KBM-7 (cell line): ENCODE results near the gene TRIOBP.
"Not testable (repeated sequence)": the region's sequence is repeated elsewhere in the genome, so short reads cannot be mapped to it uniquely, and the experiment has no call there.

Source experiments
- DNase-seq: peaks from one replicate; pipeline ENCODE4 v3.0.0-alpha.2; 2015
- in situ Hi-C: fragments of 300-500 bp; cut with MboI; formaldehyde crosslinking; loops from 2 replicates; pipeline ENCODE4 v1.14.3; 2020; ENCODE audit warnings: low sequenced_read_pairs, low pct_unique_long_range_greater_than_20kb, mixed read lengths

The TRIOBP gene, protein sequence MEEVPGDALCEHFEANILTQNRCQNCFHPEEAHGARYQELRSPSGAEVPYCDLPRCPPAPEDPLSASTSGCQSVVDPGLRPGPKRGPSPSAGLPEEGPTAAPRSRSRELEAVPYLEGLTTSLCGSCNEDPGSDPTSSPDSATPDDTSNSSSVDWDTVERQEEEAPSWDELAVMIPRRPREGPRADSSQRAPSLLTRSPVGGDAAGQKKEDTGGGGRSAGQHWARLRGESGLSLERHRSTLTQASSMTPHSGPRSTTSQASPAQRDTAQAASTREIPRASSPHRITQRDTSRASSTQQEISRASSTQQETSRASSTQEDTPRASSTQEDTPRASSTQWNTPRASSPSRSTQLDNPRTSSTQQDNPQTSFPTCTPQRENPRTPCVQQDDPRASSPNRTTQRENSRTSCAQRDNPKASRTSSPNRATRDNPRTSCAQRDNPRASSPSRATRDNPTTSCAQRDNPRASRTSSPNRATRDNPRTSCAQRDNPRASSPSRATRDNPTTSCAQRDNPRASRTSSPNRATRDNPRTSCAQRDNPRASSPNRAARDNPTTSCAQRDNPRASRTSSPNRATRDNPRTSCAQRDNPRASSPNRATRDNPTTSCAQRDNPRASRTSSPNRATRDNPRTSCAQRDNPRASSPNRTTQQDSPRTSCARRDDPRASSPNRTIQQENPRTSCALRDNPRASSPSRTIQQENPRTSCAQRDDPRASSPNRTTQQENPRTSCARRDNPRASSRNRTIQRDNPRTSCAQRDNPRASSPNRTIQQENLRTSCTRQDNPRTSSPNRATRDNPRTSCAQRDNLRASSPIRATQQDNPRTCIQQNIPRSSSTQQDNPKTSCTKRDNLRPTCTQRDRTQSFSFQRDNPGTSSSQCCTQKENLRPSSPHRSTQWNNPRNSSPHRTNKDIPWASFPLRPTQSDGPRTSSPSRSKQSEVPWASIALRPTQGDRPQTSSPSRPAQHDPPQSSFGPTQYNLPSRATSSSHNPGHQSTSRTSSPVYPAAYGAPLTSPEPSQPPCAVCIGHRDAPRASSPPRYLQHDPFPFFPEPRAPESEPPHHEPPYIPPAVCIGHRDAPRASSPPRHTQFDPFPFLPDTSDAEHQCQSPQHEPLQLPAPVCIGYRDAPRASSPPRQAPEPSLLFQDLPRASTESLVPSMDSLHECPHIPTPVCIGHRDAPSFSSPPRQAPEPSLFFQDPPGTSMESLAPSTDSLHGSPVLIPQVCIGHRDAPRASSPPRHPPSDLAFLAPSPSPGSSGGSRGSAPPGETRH (N-terminal part only)

DNA sequence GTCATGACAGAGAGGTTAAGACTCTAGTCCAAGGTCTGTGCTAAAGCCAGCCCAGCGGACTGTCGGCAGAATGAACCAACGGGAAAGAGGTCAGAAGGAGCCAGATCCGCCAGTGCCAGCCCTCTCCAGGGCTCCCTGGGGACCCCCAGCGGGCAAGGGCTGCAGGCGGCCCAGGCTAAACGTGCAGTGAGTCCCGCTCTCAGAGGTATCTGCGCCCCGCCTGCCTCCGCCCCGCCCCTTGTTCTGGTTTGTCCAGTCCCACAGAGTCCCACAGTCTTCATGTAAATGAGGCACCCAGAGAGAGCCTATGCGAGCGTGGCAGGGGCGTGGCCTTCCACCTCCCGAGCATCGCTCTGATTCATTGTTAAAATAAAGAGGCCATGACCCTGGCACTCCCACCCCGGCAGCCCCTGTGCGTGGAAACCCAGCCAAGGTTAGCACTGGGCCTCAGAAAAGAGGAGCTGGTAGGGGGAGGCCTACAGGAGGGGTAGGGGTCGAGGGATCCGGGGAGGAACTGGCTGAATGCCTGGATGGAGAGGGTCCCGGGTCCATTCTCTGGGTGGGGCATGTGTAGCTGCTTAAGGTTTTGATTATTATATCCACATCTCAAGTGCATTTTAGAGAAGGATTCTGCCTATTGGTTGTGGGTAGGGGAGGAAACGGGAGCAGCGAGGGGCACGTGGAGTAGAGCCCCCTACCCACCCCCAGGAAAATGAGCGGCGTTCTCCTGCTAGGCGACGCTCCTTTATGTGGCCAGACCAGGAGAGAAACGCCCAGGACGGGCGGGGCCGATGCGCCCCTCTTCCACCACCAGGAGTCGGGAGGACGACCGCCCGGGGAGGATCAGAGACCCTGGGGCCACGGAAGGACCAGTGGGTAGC is at the start of gene TRIOBP:
Gene TRIOBP, plus strand, starts transcription at position 392 of the 881 bp plus-strand sequence. CDS start 4,318 bp downstream, outside the sequence.
- no peak for DNase-seq
- in situ Hi-C loops = no loop called here

DNA sequence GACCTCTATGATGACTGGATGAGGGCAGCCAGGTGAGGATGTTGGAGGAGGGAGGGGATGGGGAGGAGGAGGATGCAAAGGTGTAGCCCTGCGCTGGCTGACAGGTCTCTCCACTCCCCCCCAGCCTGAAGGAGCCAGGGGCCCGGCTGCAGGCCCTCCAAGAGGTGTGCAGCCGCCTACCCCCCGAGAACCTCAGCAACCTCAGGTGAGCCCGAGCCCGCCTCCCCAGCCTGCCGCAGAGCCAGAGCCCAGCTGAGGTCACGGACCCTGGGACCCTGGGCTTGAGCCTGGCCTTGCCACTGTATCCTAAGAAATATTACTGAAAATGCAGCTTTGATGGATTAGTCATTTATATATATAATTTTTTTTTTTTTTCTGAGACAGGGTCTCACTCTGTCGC is 49.5 kb upstream of the TRIOBP start:
- in situ Hi-C loops = no loop called here
- DNase-seq = no peak

DNA sequence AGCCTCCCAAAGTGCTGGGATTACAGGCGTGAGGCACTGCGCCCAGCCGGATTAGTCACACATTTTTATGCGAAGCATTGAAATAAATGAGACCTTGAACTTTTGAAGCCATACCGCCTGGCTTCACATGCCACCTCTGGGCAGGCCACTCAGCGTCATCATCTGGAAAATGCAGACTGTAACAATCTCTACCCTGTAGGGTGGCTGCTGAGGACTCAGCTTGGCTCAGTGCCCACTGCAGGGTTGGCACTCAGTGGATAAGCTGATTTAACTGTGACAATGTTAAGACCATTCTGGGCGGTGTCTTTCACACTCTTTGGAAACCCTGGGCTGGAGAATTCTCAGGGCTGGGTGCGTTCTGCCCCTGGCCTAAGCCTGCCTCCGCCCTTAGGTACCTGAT is 48.9 kb upstream of the TRIOBP start:
- in situ Hi-C loops = no loop called here
- DNase-seq = no peak

DNA sequence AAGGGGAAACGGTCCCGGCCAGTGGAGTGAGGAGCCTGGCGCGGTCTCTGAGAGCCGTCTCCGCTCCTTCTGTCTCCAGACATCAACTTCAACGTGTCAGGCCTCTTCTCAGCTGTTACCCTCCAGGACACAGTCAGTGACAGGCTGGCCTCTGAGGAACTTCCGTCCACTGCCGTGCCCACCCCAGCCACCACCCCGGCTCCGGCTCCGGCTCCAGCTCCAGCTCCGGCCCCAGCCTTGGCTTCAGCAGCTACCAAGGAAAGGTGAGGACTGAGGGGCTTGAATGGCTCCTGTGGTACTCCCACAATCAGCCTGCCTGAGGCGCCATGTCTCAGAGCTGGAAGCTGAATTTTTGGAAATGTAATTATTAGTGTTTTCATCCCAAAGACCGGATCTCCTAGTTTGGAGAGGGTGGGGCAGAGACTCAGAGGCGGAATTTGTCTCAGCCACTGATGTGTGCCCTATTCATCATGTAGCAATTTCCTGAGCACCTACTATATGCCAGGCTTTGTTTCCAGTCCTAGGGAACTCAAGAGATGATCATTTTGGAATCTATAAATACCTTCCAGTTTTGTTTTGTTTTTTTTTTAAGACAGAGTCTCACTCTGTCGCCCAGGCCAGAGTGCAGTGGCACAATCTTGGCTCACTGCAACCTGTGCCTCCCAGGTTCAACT is 46.2 kb upstream of the TRIOBP start:
- in situ Hi-C loops = no loop called here
- DNase-seq = no peak

DNA sequence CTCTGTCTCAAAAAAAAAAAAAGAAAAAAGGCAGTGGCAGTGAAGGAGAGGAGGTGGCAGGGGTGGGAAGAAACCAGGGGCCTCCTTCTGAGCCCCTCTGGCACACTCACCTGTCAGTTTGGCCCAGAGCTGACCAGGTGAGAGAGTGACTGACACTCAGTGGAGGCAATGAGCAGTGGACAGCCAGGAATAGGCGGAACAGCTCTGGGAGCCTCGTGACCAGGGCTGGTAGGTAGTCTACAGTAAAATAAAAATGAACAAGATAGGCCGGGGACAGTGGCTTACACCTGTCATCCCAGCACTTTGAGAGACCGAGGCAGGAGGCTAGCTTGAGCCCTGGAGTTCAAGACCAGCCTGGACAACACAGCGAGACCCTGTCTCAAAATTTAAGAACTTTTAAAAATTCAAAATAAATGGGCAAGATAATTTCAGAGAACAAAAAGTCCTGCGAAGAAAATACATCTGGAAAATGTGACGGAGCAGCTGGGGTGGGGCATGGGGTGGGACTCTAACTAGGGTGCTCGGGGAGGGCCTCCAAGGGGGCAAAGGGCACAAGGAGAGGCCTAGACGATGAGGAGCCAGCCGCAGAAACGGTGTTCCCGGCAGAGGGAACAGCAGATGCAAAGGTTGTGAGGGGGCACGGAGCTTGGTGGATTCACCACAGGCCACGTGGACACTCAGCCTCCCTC is 42.1 kb upstream of the TRIOBP start:
- in situ Hi-C loops = no loop called here
- no peak for DNase-seq

DNA sequence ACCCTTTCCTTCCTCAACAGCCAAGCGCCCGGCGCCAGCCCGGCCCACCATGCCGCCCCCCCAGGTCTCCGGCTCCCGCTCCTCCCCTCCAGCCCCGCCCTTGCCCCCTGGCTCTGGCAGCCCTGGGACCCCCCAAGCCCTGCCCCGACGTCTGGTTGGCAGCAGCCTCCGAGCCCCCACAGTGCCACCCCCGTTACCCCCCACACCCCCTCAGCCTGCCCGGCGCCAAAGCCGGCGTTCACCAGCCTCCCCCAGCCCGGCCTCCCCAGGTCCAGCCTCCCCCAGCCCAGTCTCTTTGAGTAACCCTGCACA is 41.6 kb upstream of the TRIOBP start:
- in situ Hi-C loops = no loop called here
- DNase-seq = no peak

DNA sequence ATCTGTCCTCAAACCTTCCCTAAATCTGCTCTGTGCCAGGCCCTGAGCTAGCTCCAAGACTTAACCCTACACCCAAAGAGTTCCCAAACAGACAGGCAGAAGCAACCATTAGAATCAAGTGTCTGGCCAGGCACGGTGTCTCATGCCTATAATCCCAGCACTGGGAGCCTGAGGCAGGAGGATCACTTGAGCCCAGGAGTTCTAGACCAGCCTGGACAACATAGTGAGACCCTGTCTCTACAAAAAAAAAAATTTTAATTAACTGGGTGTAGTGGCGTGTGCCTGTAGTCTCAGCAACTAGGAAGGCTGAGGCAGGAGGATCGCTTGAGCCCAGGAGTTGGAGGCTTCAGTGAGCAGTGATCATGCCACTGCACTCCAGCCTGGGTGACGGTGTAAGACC is 40.3 kb upstream of the TRIOBP start:
- DNase-seq, in situ Hi-C loops: not testable (repeated sequence)

DNA sequence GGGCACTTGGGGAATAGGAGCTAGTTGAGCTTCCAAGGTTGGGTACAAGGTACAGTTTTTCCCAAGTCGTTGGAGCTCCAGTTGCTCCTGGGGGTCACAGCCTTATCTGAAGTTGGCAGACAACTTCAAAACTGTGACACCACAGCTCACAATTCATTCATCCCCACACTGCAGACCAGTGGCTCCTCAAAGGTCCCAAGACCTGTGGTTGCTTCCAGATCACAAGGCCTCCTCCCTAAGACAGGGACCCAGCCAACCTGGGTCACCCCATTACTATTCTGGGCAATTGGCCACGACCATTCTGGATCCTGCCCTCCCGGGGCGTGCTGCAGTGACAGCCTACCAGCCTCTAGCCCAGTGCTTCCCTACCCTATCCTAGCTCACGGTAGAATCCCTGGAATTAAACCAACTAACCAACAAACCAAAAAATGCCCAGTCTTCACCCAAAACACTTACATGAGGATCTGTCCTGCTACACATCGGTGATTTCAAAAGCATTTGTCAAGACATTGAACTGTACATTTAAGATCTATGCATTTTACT is 39.2 kb upstream of the TRIOBP start:
- in situ Hi-C loops = no loop called here
- no peak for DNase-seq

DNA sequence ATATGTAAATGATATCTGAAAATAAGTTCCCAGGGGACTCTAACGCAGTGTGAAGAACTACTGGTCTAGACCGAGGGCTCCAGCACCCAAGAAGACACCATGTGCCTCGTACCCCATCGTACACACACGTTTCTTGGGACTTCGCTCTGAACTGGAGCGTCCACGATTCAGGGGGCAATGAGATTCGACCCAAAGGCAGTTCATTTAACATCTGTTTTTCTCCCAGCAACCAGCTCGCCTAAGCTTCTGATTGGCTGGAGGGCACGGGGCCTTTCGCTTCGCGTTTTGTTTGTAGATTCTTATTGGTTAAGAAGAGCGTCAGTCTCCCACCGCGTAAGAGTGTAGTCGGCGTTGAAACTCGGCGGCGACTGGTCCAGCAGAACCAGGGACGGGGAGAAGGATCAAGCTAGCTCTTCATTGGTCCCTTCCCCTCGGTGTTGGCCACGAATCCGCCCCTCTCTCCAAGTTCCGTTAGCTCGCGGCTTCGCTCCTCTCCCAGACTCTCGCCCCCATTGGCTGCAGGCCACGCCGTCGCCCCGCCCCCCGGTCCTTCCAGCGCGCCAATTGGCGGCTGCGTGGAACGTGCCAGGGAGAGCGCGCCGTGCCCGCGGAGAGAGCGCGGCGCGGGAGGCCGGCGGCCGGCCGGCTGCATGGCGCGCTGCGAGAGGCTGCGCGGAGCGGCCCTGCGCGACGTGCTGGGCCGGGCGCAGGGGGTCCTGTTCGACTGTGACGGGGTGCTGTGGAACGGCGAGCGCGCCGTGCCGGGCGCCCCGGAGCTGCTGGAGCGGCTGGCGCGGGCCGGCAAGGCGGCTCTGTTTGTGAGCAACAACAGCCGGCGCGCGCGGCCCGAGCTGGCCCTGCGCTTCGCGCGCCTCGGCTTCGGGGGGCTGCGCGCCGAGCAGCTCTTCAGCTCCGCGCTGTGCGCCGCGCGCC is 38.4 kb upstream of the TRIOBP start, which contains the start of gene PDXP:
Gene PDXP, plus strand, starts transcription at position 591 of the 933 bp plus-strand sequence. Its CDS starts 60 bp downstream, at position 651.
- in situ Hi-C loops = no loop called here
- peak; percentile 100 for DNase-seq

DNA sequence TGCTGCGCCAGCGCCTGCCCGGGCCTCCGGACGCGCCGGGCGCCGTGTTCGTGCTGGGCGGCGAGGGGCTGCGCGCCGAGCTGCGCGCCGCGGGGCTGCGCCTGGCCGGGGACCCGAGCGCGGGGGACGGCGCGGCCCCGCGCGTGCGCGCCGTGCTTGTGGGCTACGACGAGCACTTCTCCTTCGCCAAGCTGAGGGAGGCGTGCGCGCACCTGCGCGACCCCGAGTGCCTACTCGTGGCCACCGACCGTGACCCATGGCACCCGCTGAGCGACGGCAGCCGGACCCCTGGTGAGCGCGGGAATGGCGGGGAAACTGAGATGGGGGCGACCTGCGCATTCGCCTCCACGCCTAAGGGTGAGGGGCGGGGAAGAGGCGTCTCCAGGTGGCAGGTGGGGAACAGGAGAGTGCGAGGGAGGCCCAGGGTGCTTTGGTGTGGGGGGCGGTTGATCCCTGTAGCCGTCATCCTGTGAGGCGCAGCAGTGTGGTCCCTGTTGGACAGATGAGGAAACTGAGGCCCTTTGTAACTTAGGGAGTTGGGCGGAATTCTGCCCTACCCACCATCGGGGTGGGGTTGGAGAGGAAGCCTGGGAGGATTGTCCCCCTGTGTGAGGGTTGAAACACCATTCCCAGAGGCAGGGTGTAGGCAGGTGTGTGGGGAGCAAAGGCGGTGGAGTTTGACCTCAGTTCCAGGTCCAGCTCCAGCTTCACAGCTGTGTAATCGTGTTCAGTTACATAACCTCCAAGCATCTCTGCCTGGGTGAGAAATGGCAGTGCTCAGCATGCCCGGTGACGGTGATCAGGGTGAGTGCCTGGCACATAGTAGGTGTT is 37.6 kb upstream of the TRIOBP start:
- peak; percentile 20 for DNase-seq
- in situ Hi-C loops = no loop called here

DNA sequence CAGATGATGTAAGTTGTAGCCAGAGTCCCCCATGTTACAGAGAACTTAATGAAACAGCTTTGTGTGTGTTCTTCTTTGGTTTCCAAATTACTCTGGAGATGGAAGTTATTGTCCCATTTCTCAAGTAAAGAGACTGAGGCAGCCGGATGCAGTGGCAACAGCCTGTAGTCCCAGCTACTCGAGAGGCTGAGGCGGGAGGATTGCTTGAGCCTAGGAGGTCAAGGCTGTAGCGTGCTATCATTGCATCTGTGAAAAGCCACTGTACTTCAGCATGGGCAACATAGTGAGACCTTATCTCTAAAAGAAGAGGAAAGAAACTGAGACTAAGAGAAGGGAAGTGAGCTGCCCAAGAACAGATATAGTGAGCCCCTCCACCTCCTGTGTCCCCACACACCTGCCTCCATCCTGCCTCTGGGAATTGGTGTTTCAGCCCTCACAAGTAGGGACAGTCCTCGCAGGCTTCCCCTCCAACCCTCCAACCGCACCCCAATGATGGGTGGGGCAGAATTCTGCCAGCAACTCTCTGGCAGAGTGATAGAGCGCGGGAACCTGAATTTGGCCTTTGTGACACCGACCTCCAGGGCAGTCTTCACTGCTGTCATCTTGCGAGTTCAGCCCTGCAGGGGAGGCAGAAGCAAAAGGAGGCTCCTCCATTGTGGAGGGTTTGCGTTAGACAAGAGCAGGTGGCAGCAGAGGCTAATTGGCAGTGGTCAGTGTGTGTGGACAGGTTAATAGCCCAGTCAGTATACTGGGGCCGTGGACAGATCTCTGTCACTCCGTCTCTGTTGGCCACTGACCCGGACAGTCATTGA is 36.7 kb upstream of the TRIOBP start:
- in situ Hi-C loops = no loop called here
- DNase-seq = no peak

DNA sequence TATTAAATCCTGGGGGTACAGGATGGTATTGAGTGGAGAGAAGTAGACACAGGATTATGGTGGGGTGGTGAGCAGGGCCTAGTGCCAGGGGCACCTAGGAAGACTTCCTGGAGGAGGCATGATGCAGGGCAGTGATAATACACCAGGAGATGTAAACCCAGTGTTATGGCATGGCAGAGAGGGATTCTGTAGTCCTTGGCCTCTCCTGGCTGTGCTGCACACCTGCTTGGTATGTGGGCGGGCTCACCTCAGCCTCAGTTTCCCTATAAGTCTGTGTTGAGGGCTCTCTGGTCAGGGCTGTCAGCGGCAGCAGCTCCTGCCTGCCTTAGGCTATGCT is 36.2 kb upstream of the TRIOBP start:
- in situ Hi-C loops = no loop called here
- DNase-seq = no peak

DNA sequence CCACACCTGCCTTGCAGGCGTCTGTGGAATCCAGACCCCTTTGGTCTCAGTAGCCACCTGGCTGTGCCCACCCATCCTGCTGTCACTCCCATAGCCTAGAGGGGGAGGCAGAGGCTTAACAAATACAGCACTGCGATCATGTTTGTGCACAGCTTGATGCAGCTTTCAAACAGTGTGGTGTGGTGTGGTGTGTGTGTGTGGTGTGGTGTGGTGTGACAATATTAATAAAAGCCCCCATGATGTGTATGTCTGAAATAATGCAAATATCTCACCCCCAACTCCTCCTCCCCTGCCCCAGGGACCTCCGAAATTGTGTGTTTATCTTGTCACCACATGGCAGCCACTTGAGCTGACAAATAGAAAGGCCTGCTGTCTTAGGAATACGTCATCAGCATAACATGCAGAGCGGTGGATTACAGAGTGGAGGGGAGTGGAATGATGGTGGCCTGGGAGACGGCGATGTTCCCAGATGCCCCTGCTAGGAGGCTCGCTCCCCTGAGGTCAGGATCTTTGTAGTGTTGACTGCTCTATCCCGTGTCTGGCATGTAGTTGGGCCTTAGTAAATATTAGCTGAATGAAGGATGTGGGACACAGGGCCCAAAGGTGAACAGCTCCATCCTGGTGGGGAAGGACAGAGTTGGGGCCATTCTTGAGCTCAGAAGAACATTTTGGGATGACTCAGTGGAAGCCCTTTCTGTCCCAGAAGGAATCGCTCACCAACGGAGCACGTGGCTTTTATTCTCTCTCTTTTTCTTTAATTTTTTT is 35.5 kb upstream of the TRIOBP start:
- peak; percentile 32 for DNase-seq
- in situ Hi-C loops = no loop called here

DNA sequence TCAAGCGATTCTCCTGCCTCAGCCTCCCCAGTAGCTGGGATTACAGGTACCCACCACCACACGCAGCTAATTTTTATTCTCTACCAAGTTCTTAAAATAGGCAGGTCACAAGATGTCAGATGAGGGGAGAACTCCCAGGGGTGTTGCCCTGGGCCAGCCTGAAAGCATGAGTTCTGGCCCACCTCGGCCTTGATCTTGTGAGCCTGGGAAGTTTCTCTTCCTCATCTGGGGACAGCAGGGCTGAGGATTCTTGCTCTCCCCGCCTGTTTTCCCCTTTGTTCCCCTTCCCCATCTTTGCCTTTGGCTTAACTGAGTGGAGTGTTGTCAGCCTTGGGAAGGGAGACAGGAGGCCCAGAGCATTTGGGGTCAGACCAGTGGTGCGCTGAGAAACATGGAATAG is 34.8 kb upstream of the TRIOBP start:
- in situ Hi-C loops = no loop called here

More for the DNA sequence above, 34.8 kb upstream of the TRIOBP start:
- no peak for DNase-seq
